RWPE2 (cell line): ENCODE results near the gene SASH1.

Experiments used
- ATAC-seq: fragments of 200-7000 bp; cut with Tn5 transposase; 3 replicates; pipeline ENCODE4 v1.9.1; 2021; ENCODE audit warnings: low read depth
- DNase-seq: peaks from one replicate; pipeline ENCODE4 v3.0.0-alpha.2; 2020; ENCODE audit warnings: low spot score
- H3K27ac ChIP-seq: fragments of 450-650 bp; 2 replicates; pipeline ENCODE4 v1.5.1; 2017; ENCODE audit warnings: mild to moderate bottlenecking; ENCODE audit not compliant: poor library complexity, severe bottlenecking
- H3K27me3 ChIP-seq: fragments of 250-450 bp; sonication (Bioruptor Pico); 2 replicates; pipeline ENCODE4 v1.5.1; 2021; ENCODE audit warnings: mild to moderate bottlenecking, moderate library complexity; ENCODE audit not compliant: insufficient read depth, poor library complexity, severe bottlenecking
- H3K36me3 ChIP-seq: fragments of 250-450 bp; sonication (Bioruptor Pico); 2 replicates; pipeline ENCODE4 v1.5.1; 2020; ENCODE audit warnings: low read depth, mild to moderate bottlenecking, moderate library complexity
- H3K4me1 ChIP-seq: fragments of 250-450 bp; sonication (Bioruptor Pico); 2 replicates; pipeline ENCODE4 v1.5.1; 2021; ENCODE audit warnings: mild to moderate bottlenecking, moderate library complexity; ENCODE audit not compliant: insufficient read depth, poor library complexity, severe bottlenecking
- H3K4me3 ChIP-seq: fragments of 250-450 bp; sonication (Bioruptor Pico); 2 replicates; pipeline ENCODE4 v1.5.1; 2021; ENCODE audit warnings: mild to moderate bottlenecking, moderate library complexity; ENCODE audit not compliant: severe bottlenecking
- H3K9me3 ChIP-seq: fragments of 250-450 bp; sonication (Bioruptor Pico); 2 replicates; pipeline ENCODE4 v1.5.1; 2021; ENCODE audit warnings: mild to moderate bottlenecking, moderate library complexity; ENCODE audit not compliant: severe bottlenecking
- CTCF ChIP-seq: fragments of 450-650 bp; IDR thresholded peaks from one replicate; pipeline ENCODE4 v1.5.1; 2017; ENCODE audit warnings: mild to moderate bottlenecking, moderate library complexity; ENCODE audit not compliant: poor library complexity, severe bottlenecking

SASH1 gene

GRCh38 chr6:148419430-148419829 lies 76.8 kb downstream of the SASH1 start:
- no peak for DNase-seq
- Histone ChIP-seq H3K27me3 (no peaks in the 10 kb centered on the region), H3K4me3 (no peak overlapping the region), H3K36me3 (no peaks in the 10 kb centered on the region), H3K9me3 (no peaks in the 10 kb centered on the region), H3K27ac (no peak overlapping the region), H3K4me1 (peaks cover 15% of the 10 kb centered on the region)
- no peak for TF ChIP-seq CTCF
- ATAC-seq: no peak

- DNase-seq: no peak
- H3K27me3 ChIP-seq: no peaks in the 10 kb centered on the region
Measured at GRCh38 chr6:148422085-148422484, 79.4 kb downstream of the SASH1 start.

GRCh38 chr6:148423133-148423532 lies 80.5 kb downstream of the SASH1 start:
- ATAC-seq: no peak
- Histone ChIP-seq H3K4me3 (no peak overlapping the region), H3K36me3 (no peaks in the 10 kb centered on the region), H3K4me1 (no peaks in the 10 kb centered on the region), H3K27ac (no peak overlapping the region), H3K9me3 (peaks cover 1% of the 10 kb centered on the region), H3K27me3 (no peaks in the 10 kb centered on the region)
- no peak for DNase-seq
- no peak for TF ChIP-seq CTCF

More at GRCh38 chr6:148422085-148422484, 79.4 kb downstream of the SASH1 start:
- no peak for TF ChIP-seq CTCF
- Histone ChIP-seq H3K9me3 (peaks cover 1% of the 10 kb centered on the region), H3K36me3 (no peaks in the 10 kb centered on the region), H3K27ac (no peak overlapping the region), H3K4me1 (no peaks in the 10 kb centered on the region), H3K4me3 (no peak overlapping the region)
- no peak for ATAC-seq

GRCh38 chr6:148423601-148424270 lies 81.1 kb downstream of the SASH1 start:
- H3K27me3 ChIP-seq: no peaks in the 10 kb centered on the region
- no peaks in the 10 kb centered on the region for H3K4me1 ChIP-seq
- H3K36me3 ChIP-seq: no peaks in the 10 kb centered on the region
- no peak overlapping the region for H3K4me3 ChIP-seq
- no peak overlapping the region for H3K27ac ChIP-seq
- ATAC-seq (no peak), DNase-seq (no peak)
- TF ChIP-seq CTCF: no peak
- peaks cover 1% of the 10 kb centered on the region for H3K9me3 ChIP-seq

- Histone ChIP-seq H3K27ac (no peak overlapping the region), H3K4me3 (no peak overlapping the region), H3K27me3 (no peaks in the 10 kb centered on the region), H3K36me3 (no peaks in the 10 kb centered on the region), H3K9me3 (peaks cover 1% of the 10 kb centered on the region), H3K4me1 (no peaks in the 10 kb centered on the region)
- DNase-seq (no peak), ATAC-seq (no peak)
- no peak for TF ChIP-seq CTCF
Measured at GRCh38 chr6:148425443-148425842, 82.8 kb downstream of the SASH1 start.
